Activated CD4-positive, alpha-beta memory T cell treated with anti-CD3 and anti-CD28 coated beads for 36 hours (primary cell): ENCODE measurements around the gene PEAK1. TPM values are rescaled to one million over a fixed set of nuclear protein-coding genes. Genes with fewer than 3 reads are reported as not detected.

Source experiments
- CTCF ChIA-PET: fragments of 350-600 bp; sonication (Branson Sonifier 250); formaldehyde crosslinking; loops from one replicate; lab custom pipeline; 2021; ENCODE audit warnings: antibody characterized with exemption, inconsistent platforms; lab: Charles Lee
- POLR2A ChIA-PET: fragments of 350-600 bp; sonication (Branson Sonifier 250); formaldehyde crosslinking; loops from one replicate; lab custom pipeline; 2021; ENCODE audit warnings: antibody characterized with exemption; lab: Charles Lee
- DNase-seq: peaks from one replicate; pipeline ENCODE4 v3.0.0-alpha.2; 2020
- H3K27ac Mint-ChIP-seq: one replicate; pipeline ENCODE4 v1.8.0; 2021; ENCODE audit warnings: mixed read lengths
- H3K27me3 Mint-ChIP-seq: one replicate; pipeline ENCODE4 v1.8.0; 2021; ENCODE audit warnings: mixed read lengths
- H3K36me3 Mint-ChIP-seq: one replicate; pipeline ENCODE4 v1.8.0; 2021; ENCODE audit warnings: mixed read lengths
- H3K4me1 Mint-ChIP-seq: one replicate; pipeline ENCODE4 v1.8.0; 2021; ENCODE audit warnings: low read depth, mixed read lengths
- H3K4me3 Mint-ChIP-seq: one replicate; pipeline ENCODE4 v1.8.0; 2021; ENCODE audit warnings: mild to moderate bottlenecking, mixed read lengths
- H3K9me3 Mint-ChIP-seq: one replicate; pipeline ENCODE4 v1.8.0; 2021; ENCODE audit warnings: mixed read lengths
- intact Hi-C: fragments of 100-400 bp; cut with micrococcal nuclease; formaldehyde crosslinking; loops from one replicate; pipeline ENCODE4 v1.15.1; 2023
- total RNA-seq, 2 experiments: library from RNA; stranded (reverse); gene quantifications; one replicate each; pipeline ENCODE4 v1.2.3, GENCODE V29; 2021

PEAK1 gene
- total RNA-seq, 2 experiments from 2014 or later, result 15.6 to 18.3 TPM

GRCh38 chr15:77396692-77397091, 23.2 kb downstream of the PEAK1 start:
- no peak for DNase-seq
- no peak overlapping the region for H3K27ac Mint-ChIP-seq
- POLR2A ChIA-PET, result no interaction called here
- intact Hi-C loops, result no loop called here
- peaks cover 3% of the 10 kb centered on the region for H3K4me1 Mint-ChIP-seq
- no peaks in the 10 kb centered on the region for H3K27me3 Mint-ChIP-seq
- H3K4me3 Mint-ChIP-seq, result no peak overlapping the region
- peaks cover 28% of the 10 kb centered on the region for H3K36me3 Mint-ChIP-seq
- H3K9me3 Mint-ChIP-seq, result peaks cover 51% of the 10 kb centered on the region
- CTCF ChIA-PET, result no interaction called here

GRCh38 chr15:77395013-77395774, 24.7 kb downstream of the PEAK1 start:
- DNase-seq, result no peak
- Mint-ChIP-seq H3K27me3 (no peaks in the 10 kb centered on the region), H3K36me3 (peaks cover 25% of the 10 kb centered on the region), H3K9me3 (peaks cover 47% of the 10 kb centered on the region), H3K27ac (no peak overlapping the region), H3K4me3 (no peak overlapping the region), H3K4me1 (no peaks in the 10 kb centered on the region)
- CTCF ChIA-PET, result no interaction called here
- POLR2A ChIA-PET, result no interaction called here
- intact Hi-C loops, result no loop called here

- DNase-seq, result no peak
- H3K27ac Mint-ChIP-seq, result no peak overlapping the region
- ChIA-PET CTCF (interaction anchor here (0.6 kb wide), 1 partner anchor 9 kb away, joined by 3 read pairs; no protein-coding TSS in a partner anchor), POLR2A (no interaction called here)
- intact Hi-C loops, result no loop called here
- peaks cover 18% of the 10 kb centered on the region for H3K36me3 Mint-ChIP-seq
- H3K27me3 Mint-ChIP-seq, result no peaks in the 10 kb centered on the region
- H3K9me3 Mint-ChIP-seq, result peaks cover 30% of the 10 kb centered on the region
- H3K4me1 Mint-ChIP-seq, result no peaks in the 10 kb centered on the region
- H3K4me3 Mint-ChIP-seq, result no peak overlapping the region
Observed at GRCh38 chr15:77393471-77393840, 26.4 kb downstream of the PEAK1 start.

- no peaks in the 10 kb centered on the region for H3K27me3 Mint-ChIP-seq
- POLR2A ChIA-PET, result no interaction called here
Observed at GRCh38 chr15:77392762-77393470, 27.0 kb downstream of the PEAK1 start.

GRCh38 chr15:77391372-77391951, 28.4 kb downstream of the PEAK1 start:
- ChIA-PET POLR2A (no interaction called here), CTCF (no interaction called here)
- peaks cover 7% of the 10 kb centered on the region for H3K36me3 Mint-ChIP-seq
- DNase-seq, result no peak
- intact Hi-C loops, result no loop called here
- H3K4me1 Mint-ChIP-seq, result no peaks in the 10 kb centered on the region
- H3K4me3 Mint-ChIP-seq, result no peak overlapping the region
- no peak overlapping the region for H3K27ac Mint-ChIP-seq
- peaks cover 18% of the 10 kb centered on the region for H3K9me3 Mint-ChIP-seq
- H3K27me3 Mint-ChIP-seq, result no peaks in the 10 kb centered on the region

More at GRCh38 chr15:77392762-77393470, 27.0 kb downstream of the PEAK1 start:
- Mint-ChIP-seq H3K27ac (no peak overlapping the region), H3K36me3 (peaks cover 13% of the 10 kb centered on the region), H3K9me3 (peaks cover 25% of the 10 kb centered on the region), H3K4me1 (no peaks in the 10 kb centered on the region), H3K4me3 (no peak overlapping the region)
- DNase-seq, result no peak
- CTCF ChIA-PET, result interaction anchor here (0.6 kb wide), 1 partner anchor 10 kb away, joined by 3 read pairs; no protein-coding TSS in a partner anchor
- intact Hi-C loops, result no loop called here

DNA sequence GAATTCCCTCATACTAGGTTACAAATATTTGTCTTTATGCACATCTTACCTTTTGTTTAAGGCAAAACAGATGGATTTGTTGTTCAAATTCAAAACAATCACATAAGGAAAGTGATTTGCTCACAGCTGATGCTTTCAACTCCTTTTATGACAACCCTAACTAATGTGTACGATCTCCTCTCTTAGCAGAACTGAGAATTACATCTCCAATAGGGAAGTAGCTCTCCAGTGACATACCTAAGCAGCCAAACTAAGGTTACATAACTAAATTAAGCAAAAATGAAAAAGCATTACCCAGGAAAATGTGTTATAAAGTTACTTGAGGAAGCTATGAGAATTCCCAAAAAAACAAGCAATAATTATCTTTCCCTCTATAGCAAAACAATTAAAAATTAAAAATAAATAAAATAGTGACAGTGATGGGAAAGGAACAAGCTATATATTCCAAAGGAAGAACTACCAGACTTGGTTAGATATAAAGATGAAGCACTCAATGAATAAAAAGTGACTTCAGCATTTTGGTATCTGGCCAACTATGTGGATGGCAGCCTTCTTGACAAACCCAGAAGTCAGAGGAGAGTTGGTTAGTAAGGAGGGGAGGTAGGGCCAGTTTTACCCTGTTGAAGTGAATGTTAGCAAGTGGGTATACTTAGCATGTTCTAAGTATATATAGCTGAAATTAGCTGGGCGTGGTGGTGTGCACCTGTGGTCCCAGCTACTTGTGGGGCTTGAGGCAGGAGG, 32.4 kb downstream of the PEAK1 start:
- Mint-ChIP-seq H3K27me3 (no peaks in the 10 kb centered on the region), H3K27ac (no peak overlapping the region), H3K36me3 (no peaks in the 10 kb centered on the region), H3K9me3 (no peaks in the 10 kb centered on the region), H3K4me1 (peaks cover 7% of the 10 kb centered on the region), H3K4me3 (no peak overlapping the region)
- ChIA-PET POLR2A (no interaction called here), CTCF (no interaction called here)
- intact Hi-C loops, result no loop called here
- DNase-seq, result no peak

DNA sequence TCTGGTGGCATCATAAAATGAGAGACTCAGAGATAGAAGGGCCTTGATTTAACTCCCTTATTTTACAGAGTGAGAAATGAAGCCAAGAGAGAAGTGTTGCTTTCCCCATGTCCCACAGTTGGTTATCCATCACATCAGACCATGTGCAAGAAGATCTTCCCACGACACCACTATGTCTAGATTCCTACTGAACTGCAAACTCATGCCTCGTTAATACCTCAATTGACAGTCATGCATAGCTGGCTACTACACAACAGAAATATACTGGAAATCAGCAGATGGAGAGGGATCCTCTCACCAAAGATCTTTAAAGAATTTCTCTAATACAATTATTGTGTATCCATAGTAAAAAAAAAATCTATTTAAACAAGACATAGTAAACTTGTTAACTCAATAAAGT, 33.3 kb downstream of the PEAK1 start:
- no peak for DNase-seq
- ChIA-PET POLR2A (no interaction called here), CTCF (no interaction called here)
- Mint-ChIP-seq H3K9me3 (no peaks in the 10 kb centered on the region), H3K36me3 (no peaks in the 10 kb centered on the region), H3K4me1 (peaks cover 7% of the 10 kb centered on the region), H3K4me3 (no peak overlapping the region), H3K27ac (no peak overlapping the region), H3K27me3 (no peaks in the 10 kb centered on the region)
- intact Hi-C loops, result no loop called here

DNA sequence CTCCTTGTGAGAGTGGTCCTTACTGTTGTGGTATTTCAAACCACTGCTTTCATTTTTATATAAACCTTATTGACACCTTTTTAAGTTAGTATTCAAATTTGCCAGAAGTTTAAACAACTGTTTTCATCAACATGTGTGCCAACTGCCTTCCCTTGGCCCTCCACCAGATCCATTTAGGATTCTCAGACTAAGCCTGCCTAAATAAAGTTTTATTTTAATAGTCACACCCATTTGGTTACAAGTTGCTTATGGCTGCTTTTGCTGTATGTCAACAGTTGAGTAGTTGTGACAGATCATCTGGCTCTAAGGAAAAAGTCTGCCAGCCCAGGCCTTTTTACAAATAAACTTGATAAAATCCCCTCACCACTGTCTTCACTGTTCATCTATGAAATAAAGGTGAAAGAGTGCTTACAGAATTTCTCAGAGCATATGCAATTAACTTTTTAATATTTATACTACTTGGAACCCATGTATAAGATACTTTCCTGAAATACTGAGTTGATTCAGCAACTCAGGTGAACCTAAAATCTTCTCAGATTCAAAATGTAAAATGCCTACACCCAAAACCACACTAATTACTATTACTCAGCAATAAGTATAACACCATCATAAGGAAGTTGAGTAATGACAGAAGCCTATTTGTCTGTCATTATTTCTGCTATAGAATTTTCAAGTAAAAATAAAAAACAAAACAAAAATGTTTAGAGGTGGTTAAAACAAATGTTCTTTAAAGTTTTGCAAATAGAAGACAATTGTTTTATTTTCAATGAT, 35.1 kb downstream of the PEAK1 start:
- no peak for DNase-seq
- Mint-ChIP-seq H3K27ac (no peak overlapping the region), H3K27me3 (no peaks in the 10 kb centered on the region), H3K4me1 (peaks cover 7% of the 10 kb centered on the region), H3K4me3 (no peak overlapping the region), H3K36me3 (no peaks in the 10 kb centered on the region), H3K9me3 (no peaks in the 10 kb centered on the region)
- ChIA-PET POLR2A (no interaction called here), CTCF (interaction anchor here (0.6 kb wide), 1 partner anchor 156 kb away, joined by 3 read pairs; no protein-coding TSS in a partner anchor)
- intact Hi-C loops, result no loop called here

DNA sequence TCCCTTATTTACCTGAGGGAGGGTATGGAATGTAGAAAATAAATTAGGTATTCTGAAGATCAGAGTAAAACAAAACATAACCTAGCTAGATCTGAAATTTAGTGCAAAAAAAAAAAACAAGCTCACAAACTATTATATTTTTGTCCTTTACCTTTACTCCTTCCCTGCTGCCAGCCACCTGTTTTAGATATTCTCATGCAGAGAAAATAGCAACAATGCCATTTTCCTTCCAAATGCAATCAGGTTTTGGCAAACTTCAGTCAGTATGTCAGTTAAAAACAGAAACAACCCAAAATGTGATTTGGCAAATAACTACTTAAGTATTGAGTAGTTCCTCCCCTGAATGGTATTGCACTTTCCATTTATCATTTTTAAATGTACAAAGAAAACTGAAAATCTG, 35.8 kb downstream of the PEAK1 start:
- intact Hi-C loops, result no loop called here
- Mint-ChIP-seq H3K27me3 (no peaks in the 10 kb centered on the region), H3K9me3 (no peaks in the 10 kb centered on the region), H3K36me3 (no peaks in the 10 kb centered on the region), H3K4me3 (no peak overlapping the region), H3K4me1 (peaks cover 7% of the 10 kb centered on the region), H3K27ac (no peak overlapping the region)
- CTCF ChIA-PET, result interaction anchor here (0.6 kb wide), 1 partner anchor 157 kb away, joined by 3 read pairs; no protein-coding TSS in a partner anchor
- POLR2A ChIA-PET, result no interaction called here
- DNase-seq, result no peak

GRCh38 chr15:77380033-77380432, 39.9 kb downstream of the PEAK1 start:
- Mint-ChIP-seq H3K36me3 (no peaks in the 10 kb centered on the region), H3K27me3 (no peaks in the 10 kb centered on the region), H3K27ac (no peak overlapping the region), H3K4me1 (peaks cover 7% of the 10 kb centered on the region), H3K4me3 (no peak overlapping the region), H3K9me3 (no peaks in the 10 kb centered on the region)
- intact Hi-C loops, result no loop called here
- CTCF ChIA-PET, result interaction anchor here (1.3 kb wide), 1 partner anchor 163 kb away, joined by 3 read pairs; no protein-coding TSS in a partner anchor
- DNase-seq, result no peak
- POLR2A ChIA-PET, result no interaction called here

GRCh38 chr15:77376770-77377169, 43.1 kb downstream of the PEAK1 start:
- no peaks in the 10 kb centered on the region for H3K4me1 Mint-ChIP-seq
- no peaks in the 10 kb centered on the region for H3K27me3 Mint-ChIP-seq
- no peaks in the 10 kb centered on the region for H3K9me3 Mint-ChIP-seq
- H3K27ac Mint-ChIP-seq, result no peak overlapping the region
- H3K36me3 Mint-ChIP-seq, result no peaks in the 10 kb centered on the region
- intact Hi-C loops, result no loop called here
- no peak overlapping the region for H3K4me3 Mint-ChIP-seq
- ChIA-PET CTCF (no interaction called here), POLR2A (no interaction called here)
- DNase-seq, result no peak
